HL-60/S4 (cell line): ENCODE data around the gene NLRC3.
"Not testable (repeated sequence)": the region's sequence is repeated elsewhere in the genome, so short reads cannot be mapped to it uniquely, and the experiment has no call there.

Experiments
- in situ Hi-C: fragments of 300-500 bp; cut with MboI; formaldehyde crosslinking; loops from 2 replicates; pipeline ENCODE4 v1.14.3; 2022; ENCODE audit warnings: low sequenced_read_pairs

The NLRC3 gene

DNA sequence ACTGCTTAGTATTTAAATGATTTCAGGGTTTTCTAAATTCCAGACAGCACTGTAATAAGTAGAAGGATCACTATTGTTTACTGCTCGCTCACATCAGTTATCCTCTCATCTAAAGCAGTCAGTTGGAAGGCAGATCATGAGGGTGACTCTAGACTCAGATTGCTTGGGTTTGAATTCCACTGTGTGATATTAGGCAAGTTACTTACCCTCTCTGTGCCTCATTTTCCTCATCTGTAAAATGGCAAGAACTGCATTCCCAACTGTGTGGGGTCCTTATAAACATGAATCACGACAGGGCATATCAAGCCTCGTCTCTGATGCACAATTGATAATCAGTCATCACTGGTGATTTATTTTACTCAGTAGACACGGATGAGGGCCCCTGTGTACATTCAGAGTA lies 61.3 kb downstream of the NLRC3 start:
- in situ Hi-C loops, result no loop called here

DNA sequence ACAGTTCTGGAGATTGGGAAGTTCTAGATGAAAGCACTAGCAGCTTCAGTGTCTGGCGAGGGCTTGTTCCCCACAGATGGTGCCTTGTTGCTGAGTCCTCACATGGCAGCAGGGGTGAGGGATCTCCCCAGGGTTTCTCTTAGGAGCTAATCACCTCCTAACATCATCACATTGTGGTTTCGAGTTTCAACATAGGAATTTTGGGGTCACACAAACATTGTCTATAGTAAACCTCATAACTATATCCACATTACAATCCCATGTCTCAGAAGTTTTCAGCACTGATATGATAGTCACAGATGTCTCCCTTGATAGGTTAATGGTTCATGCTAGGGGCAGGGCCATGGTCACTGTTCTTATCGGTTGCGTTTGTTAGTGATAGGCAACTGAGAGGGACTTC lies 62.6 kb downstream of the NLRC3 start:
- in situ Hi-C loops, result no loop called here

DNA sequence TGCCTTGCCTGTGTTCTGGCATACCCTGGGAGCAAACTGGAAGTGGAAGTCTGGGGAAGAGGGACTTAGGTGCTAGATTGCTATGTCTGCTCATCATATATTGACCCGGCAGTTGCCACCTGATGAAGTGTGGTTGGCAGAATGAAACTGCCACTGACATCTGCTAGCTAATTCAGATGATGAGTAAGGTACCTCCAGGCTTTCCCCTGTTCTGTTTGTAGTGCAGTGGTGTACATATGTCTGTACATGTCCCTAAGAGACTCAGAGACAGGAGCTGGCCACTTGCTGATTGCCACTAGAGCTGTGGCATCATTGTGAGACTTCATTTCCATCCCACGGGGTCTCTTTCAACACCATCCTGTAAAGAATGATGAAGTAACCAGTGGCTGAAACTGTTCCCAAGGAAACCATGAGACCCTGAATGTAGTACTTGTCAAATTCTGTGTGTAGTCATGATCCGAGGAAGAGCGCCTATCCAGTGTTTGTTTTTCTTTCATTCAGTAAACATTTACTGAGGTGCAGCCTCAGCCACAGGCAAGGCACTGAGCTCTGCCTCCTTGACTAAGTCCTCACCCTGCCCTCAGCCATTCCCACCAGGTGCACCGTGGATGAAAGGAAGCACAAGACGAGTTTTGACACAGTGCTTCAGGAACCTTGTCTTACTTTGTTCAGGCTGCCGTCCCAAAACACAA lies 63.2 kb downstream of the NLRC3 start:
- in situ Hi-C loops, result no loop called here

DNA sequence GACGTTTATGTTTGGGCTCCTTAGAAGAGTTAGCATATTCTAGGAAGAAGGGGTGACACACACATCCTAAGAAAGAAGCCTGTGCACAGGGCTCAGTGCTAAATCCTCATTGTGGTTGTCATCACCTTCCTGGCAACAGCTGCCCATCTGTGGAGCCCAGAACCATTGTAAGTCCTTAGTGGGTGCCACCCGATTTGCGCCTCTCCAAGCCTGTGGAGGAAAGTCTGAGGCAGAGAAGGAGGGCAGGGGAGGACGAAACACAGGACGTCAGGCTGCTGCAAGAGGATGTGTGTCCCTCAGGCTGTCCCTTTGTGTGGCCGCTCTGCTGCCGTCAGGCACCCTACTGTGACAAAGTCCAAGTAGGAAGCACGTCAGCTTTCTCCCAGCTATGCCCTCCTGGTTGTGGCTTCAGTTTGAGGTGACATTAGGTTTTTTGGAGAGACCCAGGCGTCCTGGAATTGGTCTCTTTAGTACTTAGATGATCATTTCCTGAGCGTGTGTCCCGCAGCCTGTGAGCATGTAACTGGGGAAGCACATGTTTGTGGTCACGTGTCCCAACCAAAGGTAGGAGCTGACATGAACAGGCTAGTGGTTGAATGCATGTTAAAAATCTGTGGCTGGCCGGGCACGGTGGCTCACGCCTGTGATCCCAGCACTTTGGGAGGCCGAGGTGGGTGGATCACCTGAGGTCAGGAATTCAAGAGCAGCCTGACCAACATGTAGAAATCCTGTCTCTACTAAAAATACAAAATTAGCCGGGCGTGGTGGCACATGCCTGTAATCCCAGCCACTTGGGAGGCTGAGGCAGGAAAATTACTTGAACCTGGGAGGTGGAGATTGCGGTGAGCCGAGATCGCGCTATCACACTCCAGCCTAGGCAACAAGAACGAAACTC lies 65.7 kb downstream of the NLRC3 start:
- in situ Hi-C loops, result no loop called here

DNA sequence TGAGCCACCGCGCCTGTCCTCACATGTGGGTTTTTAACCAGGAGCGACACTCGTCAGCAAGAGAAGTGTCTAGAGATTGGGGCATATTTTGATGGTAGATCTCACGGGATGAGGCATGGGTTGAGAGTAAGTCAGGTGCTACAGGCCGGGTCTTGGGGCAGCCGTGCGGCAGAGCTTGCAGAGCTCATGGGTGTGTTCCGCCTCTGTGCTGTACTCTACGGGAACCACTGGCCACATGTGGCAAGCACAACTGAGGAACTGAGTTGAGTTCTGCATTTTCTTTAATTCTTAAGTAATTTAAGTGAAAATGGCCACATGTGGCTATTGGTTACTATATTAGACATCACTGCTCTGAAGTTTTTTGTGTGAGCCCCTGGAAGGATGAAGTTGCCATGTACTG lies 66.8 kb downstream of the NLRC3 start:
- in situ Hi-C loops, result no loop called here

DNA sequence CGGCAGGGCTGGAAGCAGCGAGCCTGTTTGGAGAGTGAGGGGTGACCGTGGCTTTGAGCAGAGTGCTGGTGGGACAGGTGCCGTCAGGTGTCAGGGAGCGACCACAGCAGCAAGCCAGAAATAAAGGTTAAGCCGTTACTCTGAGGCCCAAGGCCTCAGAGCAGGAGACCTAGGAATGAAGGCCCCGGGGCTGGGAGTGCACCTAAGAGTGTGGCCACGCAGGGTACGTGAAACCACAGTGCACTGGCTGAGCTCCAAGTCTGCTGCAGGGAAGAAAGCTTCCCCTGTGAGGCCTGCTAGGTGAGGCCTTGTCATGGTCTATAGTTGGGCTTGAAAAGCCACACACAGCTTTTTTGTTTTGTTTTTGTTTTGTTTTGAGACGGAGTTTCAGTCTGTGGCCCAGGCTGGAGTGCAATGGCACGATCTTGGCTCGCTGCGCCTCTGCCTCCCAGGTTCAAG lies 67.7 kb downstream of the NLRC3 start:
- in situ Hi-C loops, result no loop called here

DNA sequence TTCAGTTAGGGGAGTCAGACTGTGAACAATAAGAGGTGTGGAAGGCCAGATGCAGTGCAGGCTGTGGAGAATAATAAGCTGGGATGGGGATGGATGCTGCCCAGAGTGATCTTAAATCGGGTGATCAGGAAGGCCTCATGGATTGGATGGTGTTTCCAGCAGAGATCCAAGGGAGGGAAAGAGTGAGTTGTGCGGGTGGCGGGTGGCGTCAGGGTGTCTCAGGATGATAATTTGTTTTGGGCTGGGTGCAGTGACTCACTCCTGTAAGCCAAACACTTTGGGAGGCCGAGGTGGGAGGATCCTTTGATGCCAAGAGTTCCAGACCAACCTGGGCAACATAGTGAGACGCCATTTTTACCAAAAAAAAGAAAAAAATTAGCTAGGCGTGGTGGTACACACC lies 68.5 kb downstream of the NLRC3 start:
- in situ Hi-C loops, result no loop called here

DNA sequence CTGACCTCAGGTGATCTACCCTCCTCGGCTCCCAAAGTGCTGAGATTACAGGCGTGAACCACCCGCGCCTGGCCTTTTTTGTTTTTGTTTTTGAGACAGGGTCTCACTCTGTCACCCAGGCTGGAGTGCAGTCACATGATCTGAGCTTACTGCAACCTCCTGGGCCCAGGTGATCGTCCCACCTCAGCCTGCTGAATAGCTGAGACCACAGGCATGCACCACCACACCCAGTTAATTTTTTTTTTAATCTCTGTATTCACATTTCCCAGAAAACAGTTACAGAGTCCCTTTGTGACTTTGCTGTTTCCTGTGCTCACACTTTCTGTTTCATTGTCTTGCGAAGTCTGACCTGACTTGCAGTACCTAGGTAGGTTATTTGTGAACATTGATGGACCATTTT lies 73.7 kb downstream of the NLRC3 start:
- in situ Hi-C loops, result no loop called here

DNA sequence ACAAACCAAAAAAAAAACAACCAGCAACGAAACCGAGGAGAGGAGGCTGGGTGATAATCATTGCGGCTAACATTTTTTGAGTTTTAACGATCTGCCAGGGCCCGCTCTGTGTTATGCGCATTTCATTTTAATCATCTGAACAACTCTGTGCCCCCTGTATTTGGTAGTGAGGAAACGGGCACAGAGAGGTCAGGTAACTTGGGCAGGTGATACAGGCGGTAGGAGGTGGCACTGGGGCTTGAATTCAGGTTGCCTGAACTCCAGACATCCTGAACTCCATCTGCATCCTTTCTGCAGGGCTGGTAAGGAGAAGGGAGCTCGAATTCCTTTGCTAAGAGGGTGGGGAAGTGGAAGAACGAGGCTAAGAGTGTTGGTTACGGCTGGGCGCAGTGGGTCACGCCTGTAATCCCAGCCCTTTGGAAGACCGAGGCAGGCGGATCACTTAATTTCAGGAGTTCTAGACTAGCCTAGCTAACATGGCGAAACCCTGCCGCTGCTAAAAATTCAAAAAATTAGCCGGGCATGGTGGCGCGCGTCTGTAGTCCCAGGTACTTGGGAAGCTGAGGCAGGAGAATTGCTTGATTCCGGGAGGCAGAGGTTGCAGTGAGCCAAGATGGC lies 75.3 kb downstream of the NLRC3 start:
- in situ Hi-C loops, result no loop called here

DNA sequence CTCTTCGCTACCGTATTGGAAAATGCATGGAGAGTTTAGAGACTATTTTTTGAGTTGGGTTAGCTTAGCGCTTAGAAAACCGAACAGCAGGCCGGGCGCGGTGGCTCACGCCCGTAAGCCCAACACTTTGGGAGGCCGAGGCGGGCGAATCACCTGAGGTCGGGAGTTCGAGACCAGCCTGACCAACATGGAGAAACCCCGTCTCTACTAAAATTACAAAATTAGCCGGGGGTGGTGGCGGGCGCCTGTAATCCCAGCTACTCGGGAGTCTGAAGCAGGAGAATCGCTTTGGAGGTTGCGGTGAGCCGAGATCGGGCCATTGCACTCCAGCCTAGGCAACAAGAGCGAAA lies 75.8 kb downstream of the NLRC3 start:
- in situ Hi-C loops, result not testable (repeated sequence)

DNA sequence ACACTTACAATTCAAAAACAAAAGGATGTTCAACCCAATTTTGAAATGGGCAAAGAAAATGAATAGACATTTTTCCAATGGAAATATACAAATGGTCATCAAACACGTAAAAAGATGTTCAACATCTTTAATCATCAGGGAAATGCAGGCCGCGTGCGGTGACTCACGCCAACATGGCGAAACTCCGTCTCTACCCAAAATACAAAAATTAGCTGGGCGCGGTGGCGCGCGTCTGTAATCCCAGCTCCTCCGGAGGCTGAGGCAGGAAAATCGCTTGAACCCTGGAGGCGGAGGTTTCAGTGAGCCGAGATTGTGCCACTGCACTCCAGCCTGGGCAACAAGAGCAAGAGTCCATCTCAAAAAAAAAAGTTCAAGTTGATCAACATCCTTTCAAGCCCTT lies 78.2 kb downstream of the NLRC3 start:
- in situ Hi-C loops, result no loop called here

DNA sequence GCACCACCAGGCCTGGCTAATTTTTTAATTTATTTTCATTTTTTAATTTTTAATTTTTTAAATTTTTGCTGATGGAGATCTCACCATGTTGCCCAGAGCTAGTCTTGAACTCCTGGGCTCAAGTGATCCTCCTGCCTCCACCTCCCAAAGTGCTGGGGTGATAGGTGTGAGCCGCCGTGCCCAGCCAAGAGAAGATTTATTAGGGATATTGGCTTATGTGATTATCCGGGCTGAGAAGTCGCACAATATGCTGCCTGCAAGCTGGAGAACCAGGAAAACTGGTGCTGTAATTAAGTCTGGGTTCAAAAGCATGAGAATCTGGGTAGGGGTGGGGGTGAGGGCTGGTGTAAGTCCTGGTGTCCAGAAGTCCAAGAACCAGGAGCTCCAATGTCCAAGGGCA lies 79.4 kb downstream of the NLRC3 start:
- in situ Hi-C loops, result no loop called here

DNA sequence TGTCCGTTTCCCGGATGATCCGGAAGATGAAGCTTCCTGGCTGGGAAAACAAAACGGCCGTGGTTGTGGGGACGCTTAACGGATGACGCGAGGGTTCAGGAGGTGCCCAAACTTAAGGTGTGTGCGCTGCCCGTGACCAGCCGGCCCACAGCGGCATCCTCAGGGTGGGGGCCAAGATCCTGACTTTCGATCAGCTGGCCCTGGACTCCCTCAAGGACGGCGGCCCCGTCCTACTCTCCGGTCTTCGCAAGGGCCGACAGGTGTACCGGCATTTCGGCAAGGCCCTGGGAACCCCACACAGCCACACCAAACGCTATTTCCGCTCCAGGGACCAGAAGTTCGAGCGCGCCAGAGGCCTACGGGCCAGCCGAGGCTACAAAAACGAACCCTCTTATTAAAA lies 80.8 kb downstream of the NLRC3 start:
- in situ Hi-C loops, result no loop called here

DNA sequence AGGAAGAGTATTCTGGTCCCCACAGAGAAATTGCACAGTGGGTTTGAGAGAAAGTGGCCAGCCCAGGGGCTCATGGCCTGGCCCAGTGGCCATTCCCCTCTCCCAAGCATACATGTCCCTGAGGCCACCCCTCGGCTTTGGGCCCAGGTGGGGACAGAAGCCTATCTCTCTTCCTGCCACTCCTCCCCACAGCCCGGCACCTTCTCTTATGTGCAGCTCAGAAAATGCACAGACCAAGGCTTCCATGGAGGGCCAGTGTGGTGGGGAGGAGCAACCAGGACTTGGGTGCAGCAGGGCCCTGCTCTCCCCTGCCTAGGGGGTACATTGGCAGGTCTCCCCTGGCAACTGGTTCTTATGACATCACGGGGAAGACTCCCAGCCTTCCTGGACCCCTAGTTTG lies 82.0 kb downstream of the NLRC3 start, which contains the start of gene C16orf90:
Gene C16orf90 (minus strand): TSS at position 314 of the 400 bp plus-strand sequence. CDS start 68 bp downstream, at position 246.
- in situ Hi-C loops, result no loop called here

DNA sequence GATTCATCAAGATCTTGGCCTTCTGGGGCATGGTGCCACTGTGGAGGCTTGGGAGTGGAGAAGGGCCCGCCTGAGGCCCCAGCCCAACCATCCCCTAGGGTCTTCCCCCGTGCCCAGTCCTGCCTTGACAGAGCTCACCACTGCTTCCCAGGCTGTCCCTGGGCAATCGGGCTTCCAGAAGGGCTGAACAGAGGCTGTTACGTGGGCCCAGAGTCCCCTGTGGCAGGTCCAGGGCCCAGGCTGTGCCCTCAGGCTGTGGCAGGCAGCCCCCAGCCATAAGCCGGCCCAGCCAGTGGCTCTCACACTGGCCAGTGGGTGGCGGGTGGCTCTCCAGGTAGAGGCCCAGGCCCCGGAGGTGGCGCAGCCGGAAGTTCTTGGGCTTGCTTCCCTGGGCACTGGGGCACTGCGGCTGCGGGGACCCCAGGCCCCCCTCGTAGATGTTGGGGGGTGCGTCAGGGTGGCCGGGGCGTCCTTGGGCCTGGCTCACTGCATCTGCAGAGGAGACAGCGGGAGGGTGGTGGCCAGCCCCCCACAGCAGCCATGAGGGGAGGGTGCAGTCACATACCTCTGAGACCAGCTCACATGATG lies 82.7 kb downstream of the NLRC3 start:
- in situ Hi-C loops, result no loop called here

DNA sequence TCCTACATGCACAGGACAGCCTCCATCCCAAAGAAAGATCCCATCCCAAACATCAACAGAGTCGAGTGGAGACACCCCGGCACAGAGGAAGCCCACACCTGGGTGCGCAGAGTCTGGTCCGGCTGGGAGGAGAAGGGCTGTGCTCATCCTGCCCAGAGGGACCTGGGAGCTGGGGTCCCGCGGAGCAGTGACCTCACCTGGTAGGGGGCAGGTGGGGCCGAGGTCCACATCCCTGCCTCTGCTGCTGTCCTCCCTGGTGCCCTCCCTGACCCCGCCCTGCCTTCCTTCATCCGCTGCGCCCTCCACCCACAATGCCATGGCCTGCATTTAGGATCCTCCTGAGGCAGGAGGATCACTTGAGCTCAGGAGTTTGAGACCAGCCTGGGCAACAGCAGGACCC lies 84.8 kb downstream of the NLRC3 start:
- in situ Hi-C loops, result no loop called here

DNA sequence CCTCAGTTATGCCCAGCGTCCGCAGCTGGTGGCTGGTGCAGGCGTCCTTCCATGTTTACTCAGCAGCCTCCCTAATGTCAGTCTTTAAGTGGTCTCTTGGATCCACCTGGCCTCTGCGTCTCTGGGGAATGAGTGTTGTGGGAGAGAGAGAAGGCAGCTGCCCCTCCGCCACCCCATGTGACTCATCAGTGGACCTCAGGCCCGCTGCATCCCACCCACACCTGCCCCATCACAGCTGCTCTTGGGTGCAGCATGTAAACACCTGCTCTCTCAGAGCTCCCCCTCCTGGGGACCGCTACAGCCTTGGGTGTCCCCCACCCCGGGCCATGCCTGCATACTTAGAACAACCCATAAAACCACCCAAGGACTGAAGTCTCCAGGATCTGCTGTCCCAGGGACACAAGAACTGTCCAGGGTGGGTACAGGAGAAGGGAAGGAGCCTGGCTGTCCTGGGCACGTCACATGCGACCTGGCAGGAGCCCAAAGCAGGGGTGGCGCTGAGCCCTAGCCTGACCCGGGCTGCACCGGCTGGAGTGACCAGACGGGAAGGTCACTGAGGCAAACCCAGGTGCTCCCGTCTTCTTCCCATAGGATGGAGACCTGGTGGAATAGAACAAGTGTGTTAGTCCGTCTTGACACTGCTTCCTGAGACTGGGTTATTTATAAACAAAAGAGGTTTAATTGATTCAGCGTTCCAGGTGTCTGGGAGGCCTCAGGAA lies 86.1 kb downstream of the NLRC3 start:
- in situ Hi-C loops, result no loop called here
